AG09319 (cell line): Measurements from ENCODE around the gene PDE2A.
A peak's percentile ranks its signal among the peaks of the same experiment; 100 is the strongest.
"Not testable (repeated sequence)": the region's sequence is repeated elsewhere in the genome, so short reads cannot be mapped to it uniquely, and the experiment has no call there.

Experiments
- DNase-seq: peaks from one replicate; pipeline ENCODE4 v3.0.0-alpha.2; 2010; ENCODE audit warnings: low read depth; ENCODE audit errors: extremely low read depth
- TF ChIP-seq, protein P1 (sequence below): IDR thresholded peaks from 2 replicates; pipeline ENCODE4 v1.5.1; 2011; ENCODE audit warnings: low read depth, mild to moderate bottlenecking, inconsistent platforms, low read length, moderate library complexity

Gene PDE2A

DNA sequence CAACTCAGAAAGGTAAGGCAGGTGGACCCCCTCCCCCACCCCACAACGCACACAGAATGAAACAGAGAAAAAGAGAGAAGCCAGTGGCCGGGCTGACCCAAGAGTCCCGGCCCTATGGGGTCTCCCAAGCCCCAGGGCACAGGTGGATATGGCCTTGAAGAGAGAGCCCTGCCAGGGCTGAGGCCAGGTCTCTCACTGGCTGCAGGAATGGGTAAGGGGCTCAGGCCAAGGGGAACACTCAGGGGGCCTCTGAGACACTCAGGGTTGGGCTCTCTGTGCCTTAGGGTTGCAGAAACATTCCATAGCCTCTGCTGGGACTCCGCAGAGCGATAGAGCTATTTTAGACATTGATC lies 98.0 kb downstream of the PDE2A start:
- DNase-seq: no peak
- TF ChIP-seq, protein P1, sequence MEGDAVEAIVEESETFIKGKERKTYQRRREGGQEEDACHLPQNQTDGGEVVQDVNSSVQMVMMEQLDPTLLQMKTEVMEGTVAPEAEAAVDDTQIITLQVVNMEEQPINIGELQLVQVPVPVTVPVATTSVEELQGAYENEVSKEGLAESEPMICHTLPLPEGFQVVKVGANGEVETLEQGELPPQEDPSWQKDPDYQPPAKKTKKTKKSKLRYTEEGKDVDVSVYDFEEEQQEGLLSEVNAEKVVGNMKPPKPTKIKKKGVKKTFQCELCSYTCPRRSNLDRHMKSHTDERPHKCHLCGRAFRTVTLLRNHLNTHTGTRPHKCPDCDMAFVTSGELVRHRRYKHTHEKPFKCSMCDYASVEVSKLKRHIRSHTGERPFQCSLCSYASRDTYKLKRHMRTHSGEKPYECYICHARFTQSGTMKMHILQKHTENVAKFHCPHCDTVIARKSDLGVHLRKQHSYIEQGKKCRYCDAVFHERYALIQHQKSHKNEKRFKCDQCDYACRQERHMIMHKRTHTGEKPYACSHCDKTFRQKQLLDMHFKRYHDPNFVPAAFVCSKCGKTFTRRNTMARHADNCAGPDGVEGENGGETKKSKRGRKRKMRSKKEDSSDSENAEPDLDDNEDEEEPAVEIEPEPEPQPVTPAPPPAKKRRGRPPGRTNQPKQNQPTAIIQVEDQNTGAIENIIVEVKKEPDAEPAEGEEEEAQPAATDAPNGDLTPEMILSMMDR: no peak

DNA sequence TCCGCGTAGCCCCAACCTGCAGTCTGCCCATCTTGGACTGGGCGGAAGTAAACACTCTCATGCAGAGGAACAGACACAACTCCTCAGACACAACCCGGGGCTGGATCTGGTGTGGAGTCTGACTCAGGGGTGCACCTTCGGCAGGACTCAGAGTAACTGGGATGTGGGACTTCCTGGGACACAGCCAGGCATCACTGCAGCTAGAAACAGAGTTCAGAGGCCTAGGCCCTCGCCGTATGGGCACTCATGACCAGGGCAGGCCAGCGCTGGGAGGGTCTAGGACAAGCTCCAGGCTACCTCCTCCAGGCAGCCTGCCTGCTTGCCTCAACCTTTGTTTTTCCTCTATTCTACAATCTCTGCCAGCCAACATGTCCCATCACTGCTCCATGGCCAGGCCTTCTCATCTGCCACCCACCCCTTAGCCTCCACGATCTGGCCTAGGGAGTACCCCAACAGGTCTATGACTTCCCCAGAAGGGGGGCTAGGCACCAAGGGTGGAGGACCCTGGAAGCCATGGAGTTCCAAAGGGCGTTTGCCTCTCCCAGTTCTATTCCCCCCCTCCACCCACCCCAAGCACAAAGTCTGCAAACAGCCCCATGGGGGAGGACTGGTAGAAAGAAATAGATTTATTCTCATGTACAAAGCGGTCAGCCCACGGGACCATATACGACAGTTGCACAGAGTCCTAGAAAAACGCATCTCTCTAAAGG lies 98.5 kb downstream of the PDE2A start:
- no peak for DNase-seq
- TF ChIP-seq, protein P1: no peak

DNA sequence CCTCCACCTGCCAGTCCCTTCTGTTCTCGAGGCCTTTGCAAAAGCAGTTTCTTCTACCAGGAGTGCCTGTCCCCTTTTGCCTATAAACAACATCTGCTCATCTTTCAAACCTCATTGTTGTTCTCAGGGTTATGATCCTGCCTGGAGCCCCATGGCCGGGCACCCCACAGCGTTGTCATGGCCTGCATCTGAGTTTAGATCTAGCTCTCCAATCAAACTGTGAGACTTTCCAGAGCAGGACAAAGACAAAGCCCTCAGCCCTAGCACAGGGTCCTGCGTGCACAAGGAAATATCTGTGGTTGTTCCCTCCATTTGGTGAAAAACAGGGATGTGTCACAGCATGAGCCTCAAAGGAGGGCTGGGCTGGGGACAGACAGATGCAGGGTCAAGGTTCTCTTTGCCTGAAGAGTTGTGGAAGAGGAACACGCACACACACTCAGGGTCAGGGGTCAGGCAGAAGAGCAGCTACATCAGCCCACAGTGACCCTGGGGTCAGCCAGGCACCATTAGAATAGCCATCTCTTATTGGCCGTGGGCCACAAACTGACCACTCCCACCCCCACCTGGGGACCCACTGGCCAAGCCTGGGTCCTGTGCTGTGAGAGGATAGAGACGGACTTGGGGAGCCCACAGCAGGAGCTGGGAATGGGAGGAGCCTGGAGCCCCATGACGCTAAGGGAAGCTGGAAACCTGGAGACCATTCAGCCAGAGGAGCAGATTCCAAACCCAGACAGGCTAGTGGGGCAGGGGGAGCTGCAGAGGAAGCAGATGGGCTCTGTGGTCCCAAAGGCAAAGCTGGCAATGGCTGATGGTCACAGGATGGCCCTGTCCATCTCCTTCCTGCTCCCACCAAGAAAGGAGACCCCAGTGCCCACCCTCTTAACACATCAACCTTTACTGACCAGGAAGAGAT lies 99.4 kb downstream of the PDE2A start:
- TF ChIP-seq, protein P1: no peak
- no peak for DNase-seq

DNA sequence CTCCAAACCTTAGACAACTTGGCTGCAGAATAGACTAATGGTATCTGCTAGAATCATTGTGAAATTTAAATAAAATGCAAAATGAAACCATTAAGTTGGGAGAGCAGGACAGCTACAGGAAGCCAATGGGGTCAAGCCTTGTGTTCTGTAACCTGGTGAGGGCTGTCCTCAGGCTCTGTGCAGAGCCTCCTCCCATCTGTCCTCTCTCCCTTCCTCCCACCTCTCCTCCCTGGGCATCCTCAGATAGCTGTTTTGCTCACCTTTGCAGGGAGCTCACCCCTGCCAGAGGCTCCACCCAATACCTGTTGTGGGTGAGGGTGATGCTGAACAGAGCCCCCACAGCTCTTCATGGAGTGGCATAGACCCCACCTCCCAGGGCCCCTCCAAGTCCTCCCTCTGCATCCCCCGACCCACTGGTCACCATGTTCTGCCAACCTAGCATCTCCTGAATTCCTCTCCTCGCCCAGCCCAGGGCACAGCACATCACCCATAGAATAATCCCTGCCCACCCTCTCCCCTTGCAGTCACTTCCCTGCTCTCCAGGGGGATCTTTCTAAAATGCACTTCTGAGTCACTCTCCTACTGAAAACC lies 100.3 kb downstream of the PDE2A start:
- TF ChIP-seq, protein P1: no peak
- DNase-seq: no peak

DNA sequence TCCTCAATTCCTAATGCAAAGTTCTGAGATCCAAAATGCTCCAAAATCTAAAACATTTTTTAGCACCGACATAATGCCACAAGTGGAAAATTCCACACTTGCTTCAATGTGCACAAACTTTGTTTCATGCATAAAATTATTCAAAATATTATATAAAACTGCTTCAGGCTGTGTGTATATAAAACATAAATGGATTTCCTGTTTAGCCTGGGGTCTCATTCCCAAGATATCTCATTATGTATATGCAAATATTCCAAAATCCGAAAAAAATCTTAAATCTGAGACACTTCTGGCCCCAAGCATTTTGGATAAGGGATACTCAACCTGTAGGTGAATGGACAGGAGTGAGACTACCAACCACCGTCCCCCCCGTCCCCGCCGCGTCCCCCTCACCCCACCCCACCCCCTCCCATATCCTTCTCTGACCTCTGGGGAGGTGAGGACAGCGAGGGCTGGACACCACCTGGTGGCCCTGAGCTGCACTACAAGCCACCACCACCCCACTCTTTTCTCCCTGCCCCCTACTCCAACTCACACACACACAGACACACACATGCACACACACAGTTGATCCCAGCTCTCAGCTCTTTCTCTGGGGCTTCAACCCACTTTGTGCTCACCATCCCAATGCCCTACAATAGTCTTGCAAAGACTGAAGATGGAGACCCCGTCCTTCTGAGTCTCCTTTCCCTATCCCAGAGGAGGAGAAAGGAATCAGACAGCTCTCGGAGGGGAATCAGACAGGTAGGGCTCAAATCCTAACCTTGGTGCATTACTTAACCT lies 101.0 kb downstream of the PDE2A start:
- DNase-seq: no peak
- TF ChIP-seq, protein P1: peak; percentile 48

DNA sequence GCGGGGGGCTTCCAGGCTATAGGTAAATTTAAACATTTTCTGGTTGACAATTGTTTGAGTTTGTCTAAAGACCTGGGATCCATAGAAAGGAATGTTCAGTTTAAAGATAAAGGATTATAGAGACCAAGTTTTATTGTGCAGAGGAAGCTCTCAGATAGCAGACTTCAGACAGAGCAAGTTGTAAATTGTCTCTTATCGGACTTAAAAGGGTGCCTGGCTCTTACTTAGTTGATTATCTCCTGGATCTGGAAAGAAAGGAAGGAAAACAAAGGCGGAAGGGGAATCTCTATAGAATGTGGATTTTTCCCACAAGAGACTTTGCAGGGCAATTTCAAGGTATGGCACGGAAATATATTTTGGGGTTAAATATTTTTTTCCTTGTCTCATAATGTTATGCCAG lies 101.7 kb downstream of the PDE2A start:
- not testable (repeated sequence) for DNase-seq

DNA sequence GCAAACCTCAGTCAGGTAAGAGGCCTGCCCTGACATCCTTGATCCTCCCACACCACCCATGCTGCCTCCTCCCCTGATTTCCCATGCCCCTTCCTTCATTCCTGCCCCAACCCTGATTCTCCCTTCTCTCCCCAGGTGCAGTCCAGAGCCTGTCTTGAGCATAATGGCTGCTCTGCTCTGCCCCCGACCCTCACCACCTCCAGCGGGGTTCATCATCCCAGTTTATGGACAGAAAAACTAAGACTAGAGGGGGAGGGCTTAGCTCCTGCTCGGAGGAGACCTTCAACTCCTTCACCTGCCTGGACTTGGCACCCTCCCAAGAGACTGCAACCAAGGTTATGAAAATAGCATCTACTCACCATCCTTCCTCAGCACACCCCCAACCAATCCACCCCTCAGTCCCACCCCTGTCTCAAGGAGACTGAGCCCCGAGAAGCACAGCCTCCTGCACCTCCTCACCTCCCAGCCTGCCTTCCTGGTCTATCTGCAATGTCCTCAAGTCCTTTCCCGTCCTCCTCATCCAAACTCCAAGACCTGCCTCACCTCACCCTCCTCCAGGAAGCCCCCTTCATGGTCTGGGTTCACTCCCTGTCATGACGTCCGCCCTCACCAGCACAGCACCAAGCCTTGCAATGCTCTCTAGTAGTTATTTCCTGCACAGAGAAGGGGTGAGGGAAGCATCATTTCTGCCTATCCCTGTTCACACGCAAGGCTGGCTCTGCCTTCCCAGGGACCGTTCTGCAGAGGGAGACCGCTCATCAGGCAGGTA lies 103.1 kb downstream of the PDE2A start:
- TF ChIP-seq, protein P1: no peak
- no peak for DNase-seq
